SK-N-DZ (cell line): ENCODE data around the gene IZUMO2.
"Not testable (repeated sequence)": the region's sequence is repeated elsewhere in the genome, so short reads cannot be mapped to it uniquely, and the experiment has no call there.

ENCODE experiments used
- DNase-seq: peaks from one replicate; pipeline ENCODE4 v3.0.0-alpha.2; 2015; ENCODE audit warnings: low spot score

The IZUMO2 gene

GRCh38 chr19:50135856-50136602 is 27.1 kb downstream of the IZUMO2 start:
- peak; percentile 5 for DNase-seq

GRCh38 chr19:50134777-50135719 is 28.0 kb downstream of the IZUMO2 start:
- not testable (repeated sequence) for DNase-seq

GRCh38 chr19:50133518-50134492 is 29.3 kb downstream of the IZUMO2 start:
- not testable (repeated sequence) for DNase-seq

GRCh38 chr19:50104012-50104411 is 59.1 kb downstream of the IZUMO2 start:
- not testable (repeated sequence) for DNase-seq

- DNase-seq: not testable (repeated sequence)
Observed at GRCh38 chr19:50103405-50103804, 59.7 kb downstream of the IZUMO2 start.
